Myocyte (in vitro differentiated cells): ENCODE data around the gene IL13. TPM values are rescaled to one million over a fixed set of nuclear protein-coding genes. Genes with fewer than 3 reads are reported as not detected.
"Not testable (repeated sequence)": the region's sequence is repeated elsewhere in the genome, so short reads cannot be mapped to it uniquely, and the experiment has no call there.

Experiments used
- DNase-seq: peaks from one replicate; pipeline ENCODE4 v3.0.0-alpha.2; 2012; ENCODE audit warnings: low read depth
- total RNA-seq: library from RNA; depleted of rRNA; stranded (reverse); fragments of >200 nt; gene quantifications from 2 replicates; pipeline ENCODE4 v1.2.3, GENCODE V29; 2014

IL13 gene
- total RNA-seq, 1 donor from 2014 or later = not detected

- no peak for DNase-seq
Measured at GRCh38 chr5:132688536-132689339, 30.8 kb downstream of the IL13 start.

DNA sequence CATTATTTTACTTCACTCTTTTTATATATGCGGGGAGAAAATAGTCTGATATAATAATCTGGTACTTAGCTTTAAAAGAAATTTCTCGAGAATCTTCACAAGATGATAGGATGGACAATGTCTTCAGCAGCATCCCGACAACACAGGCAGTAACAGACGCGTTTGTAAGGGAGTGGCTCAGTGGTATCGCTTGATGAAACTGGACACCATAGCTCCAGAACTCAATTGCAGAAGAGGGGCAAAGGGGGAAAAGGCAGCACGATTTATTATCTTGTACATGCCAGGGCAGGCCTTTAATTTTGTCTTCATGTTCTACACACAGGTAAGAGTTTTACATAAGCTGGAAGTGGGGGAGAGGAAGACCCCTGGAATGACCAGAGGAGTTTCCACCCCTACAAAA lies 31.5 kb downstream of the IL13 start:
- DNase-seq = no peak

- no peak for DNase-seq
Measured at GRCh38 chr5:132690156-132690555, 32.2 kb downstream of the IL13 start.

DNA sequence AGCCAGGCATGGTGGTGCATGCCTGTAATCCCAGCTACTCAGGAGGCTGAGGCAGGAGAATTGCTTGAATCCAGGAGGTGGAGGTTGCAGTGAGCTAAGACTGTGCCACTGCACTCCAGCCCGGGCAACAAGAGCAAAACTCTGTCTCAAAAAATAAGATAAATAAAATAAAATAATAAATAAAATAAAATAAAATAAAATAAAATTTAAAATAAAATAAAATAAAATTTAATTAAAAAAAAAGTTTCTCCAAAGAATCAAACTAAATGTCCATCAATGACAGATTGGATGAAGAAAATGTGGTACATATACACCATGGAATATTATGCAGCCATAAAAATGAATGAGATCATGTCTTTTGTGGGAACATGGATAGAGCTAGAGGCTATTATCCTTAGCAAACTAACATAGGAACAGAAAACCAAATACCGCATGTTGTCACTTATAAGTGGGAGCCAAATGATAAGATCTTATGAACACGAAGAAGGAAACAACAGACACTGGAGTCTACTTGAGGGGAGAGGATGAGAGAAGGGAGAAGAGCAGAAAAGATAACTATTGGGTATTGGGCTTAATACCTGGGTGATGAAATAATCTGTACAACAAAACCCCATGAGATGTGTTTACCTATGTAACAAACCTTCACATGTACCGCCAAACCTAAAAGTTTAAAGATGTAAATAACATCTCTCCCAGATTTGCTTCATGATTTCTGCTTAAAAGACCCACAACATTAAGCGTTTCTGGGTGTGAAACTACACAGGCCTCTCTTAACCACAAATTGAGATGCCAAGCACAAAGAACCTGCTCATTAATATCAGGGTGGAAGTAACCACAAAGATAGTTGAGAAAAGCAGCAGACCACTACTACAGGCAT lies 34.0 kb downstream of the IL13 start:
- DNase-seq = not testable (repeated sequence)

GRCh38 chr5:132692632-132692967 lies 34.6 kb downstream of the IL13 start:
- DNase-seq = no peak

- DNase-seq = no peak
Measured at GRCh38 chr5:132695956-132696355, 38.0 kb downstream of the IL13 start.

- DNase-seq = no peak
Measured at GRCh38 chr5:132704875-132705274, 46.9 kb downstream of the IL13 start.

DNA sequence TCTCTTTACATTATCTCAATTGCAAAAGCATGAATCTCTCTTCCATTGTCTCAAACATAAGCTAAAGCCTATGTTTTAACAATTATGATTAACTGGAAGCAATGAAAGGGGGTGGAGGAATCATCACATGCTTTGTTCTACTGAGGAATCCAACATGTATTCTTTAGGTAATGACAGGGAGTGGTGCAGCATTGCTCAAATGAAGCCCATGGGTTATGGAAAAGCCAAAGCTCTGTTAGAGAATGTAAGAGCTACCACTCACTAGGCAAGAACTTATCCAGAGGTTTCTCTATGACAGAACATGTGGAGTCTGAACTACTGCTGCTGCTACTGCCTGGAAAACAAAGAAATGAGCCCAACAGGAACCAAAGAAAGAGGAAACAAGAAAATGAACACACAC lies 50.7 kb downstream of the IL13 start:
- no peak for DNase-seq

Other genes starting within 250 kb of the IL13 start
- gene IRF1, start 167.4 kb upstream of the IL13 start, total RNA-seq = 9.8 and 11.7 TPM in 2 replicates
- not detected in 2 replicates for gene IL5, start 114.7 kb upstream of the IL13 start, total RNA-seq
- 21.0 and 25.9 TPM in 2 replicates for gene RAD50, start 101.2 kb upstream of the IL13 start, total RNA-seq
- gene IL4, start 15.8 kb downstream of the IL13 start, total RNA-seq = not detected in 2 replicates
- 7.1 and 7.4 TPM in 2 replicates for gene KIF3A, start 79.4 kb downstream of the IL13 start, total RNA-seq
- gene CCNI2, start 89.3 kb downstream of the IL13 start, total RNA-seq = not detected in 2 replicates
- gene SEPTIN8, start 119.1 kb downstream of the IL13 start, total RNA-seq = 22.0 and 25.3 TPM in 2 replicates
- gene SOWAHA, start 155.1 kb downstream of the IL13 start, total RNA-seq = 0.11 and 0.36 TPM in 2 replicates
- 7.7 and 10.0 TPM in 2 replicates for gene SHROOM1, start 172.5 kb downstream of the IL13 start, total RNA-seq
- gene GDF9, start 208.3 kb downstream of the IL13 start, total RNA-seq = 0.27 and 0.57 TPM in 2 replicates
- gene UQCRQ, start 208.5 kb downstream of the IL13 start, total RNA-seq = 99.8 and 134 TPM in 2 replicates
- 0.88 and 1.0 TPM in 2 replicates for gene LEAP2, start 215.5 kb downstream of the IL13 start, total RNA-seq